ENCODE data around the gene WWC1. TPM values are rescaled to one million over a fixed set of nuclear protein-coding genes. Genes with fewer than 3 reads are reported as not detected.

The WWC1 gene
- total and polyA plus RNA-seq, 4 donors, result 12.9 to 47.1 (median 29.4) TPM

DNA sequence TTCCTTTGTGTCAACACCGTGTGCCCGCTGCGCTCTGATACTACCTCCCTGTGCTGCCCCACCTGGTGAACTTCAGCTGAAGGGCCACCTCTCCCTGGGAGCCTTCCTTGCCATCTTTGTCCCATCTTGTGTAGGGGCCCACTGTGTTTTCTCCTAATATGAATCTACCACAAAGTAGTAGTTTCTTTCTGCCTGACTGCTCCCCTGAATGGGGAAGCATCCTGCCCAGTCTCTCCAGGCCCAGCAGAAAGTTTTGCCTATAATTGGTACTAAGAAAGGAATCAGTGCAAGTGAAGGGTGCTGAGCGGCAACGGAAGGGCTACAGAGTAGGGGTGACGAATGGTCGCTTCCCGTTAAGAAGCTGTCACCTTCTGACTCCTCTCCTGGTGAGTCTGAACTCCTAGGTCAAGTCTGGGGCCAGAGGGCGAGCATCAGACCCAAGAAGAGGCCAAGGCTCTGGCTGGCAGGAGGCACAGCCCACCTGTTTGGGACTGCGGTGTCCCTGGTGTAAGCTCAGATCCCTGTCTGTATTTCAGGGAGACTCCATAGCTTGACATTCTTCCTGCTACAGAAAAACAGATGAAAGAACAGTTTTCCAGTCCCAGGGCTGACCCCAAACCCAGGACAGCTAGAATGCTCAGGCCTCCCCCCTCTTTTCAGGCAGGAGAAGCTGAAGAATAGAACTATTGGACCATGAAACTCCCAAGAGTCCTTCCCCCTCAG lies 24.1 kb downstream of the WWC1 start:
- DNase-seq (ENCODE audit: low read depth in 4 of 6, low spot score in 6 of 6), result peak in 2 of 6 donors; percentile 45 to 53
- Histone ChIP-seq H3K4me1 (ENCODE audit: control insufficient read depth, insufficient read depth, low read length) (peaks cover 36% of the 10 kb centered on the region), H3K4me3 (ENCODE audit: low read depth, low read length) (no peak overlapping the region), H3K9me3 (ENCODE audit: control insufficient read depth, insufficient read depth, low read length) (no peaks in the 10 kb centered on the region), H3K27ac (ENCODE audit: low read depth, low read length) (peak overlapping the region; percentile 45), H3K36me3 (ENCODE audit: control insufficient read depth, insufficient read depth, low read length) (no peaks in the 10 kb centered on the region), H3K27me3 (ENCODE audit: control insufficient read depth, insufficient read depth, low read length) (no peaks in the 10 kb centered on the region)
- WGBS (ENCODE audit: insufficient coverage), result 59% methylated on average over 9 of the region's 10 CpGs

DNA sequence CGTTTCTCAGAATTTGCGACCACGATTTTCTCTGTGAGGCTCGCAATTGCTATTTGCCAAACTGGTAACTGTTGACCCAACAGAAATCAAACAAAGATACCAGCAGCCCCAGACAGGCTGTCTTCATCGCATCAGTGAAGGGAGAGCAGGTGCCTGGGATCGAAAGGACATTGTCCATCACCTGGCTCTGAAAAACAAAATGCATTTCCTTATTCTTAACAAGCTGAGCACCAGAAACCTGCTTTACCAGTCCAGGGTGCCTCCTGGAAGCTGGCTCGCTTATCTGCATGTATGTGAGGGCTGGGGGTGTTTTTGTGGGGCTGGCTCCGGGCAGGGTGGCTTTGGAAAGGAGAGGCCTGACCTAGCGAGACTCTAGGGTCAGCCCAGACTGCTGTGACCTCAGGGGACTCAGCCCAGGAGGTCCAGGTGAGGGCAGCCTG lies 24.7 kb downstream of the WWC1 start:
- Histone ChIP-seq H3K27ac (ENCODE audit: low read depth, low read length) (peak overlapping the region; percentile 63), H3K4me3 (ENCODE audit: low read depth, low read length) (no peak overlapping the region), H3K9me3 (ENCODE audit: control insufficient read depth, insufficient read depth, low read length) (no peaks in the 10 kb centered on the region), H3K4me1 (ENCODE audit: control insufficient read depth, insufficient read depth, low read length) (peaks cover 37% of the 10 kb centered on the region), H3K27me3 (ENCODE audit: control insufficient read depth, insufficient read depth, low read length) (no peaks in the 10 kb centered on the region), H3K36me3 (ENCODE audit: control insufficient read depth, insufficient read depth, low read length) (no peaks in the 10 kb centered on the region)
- WGBS (ENCODE audit: insufficient coverage), result 50% methylated on average over 8 of the region's 9 CpGs
- no peak for DNase-seq (ENCODE audit: low read depth in 4 of 6, low spot score in 6 of 6)

- Histone ChIP-seq H3K27ac (ENCODE audit: low read depth, low read length) (peak overlapping the region; percentile 25), H3K36me3 (ENCODE audit: control insufficient read depth, insufficient read depth, low read length) (no peaks in the 10 kb centered on the region), H3K27me3 (ENCODE audit: control insufficient read depth, insufficient read depth, low read length) (no peaks in the 10 kb centered on the region), H3K4me3 (ENCODE audit: low read depth, low read length) (no peak overlapping the region), H3K4me1 (ENCODE audit: control insufficient read depth, insufficient read depth, low read length) (peaks cover 37% of the 10 kb centered on the region), H3K9me3 (ENCODE audit: control insufficient read depth, insufficient read depth, low read length) (no peaks in the 10 kb centered on the region)
- WGBS (ENCODE audit: insufficient coverage), result 30% methylated on average over 6 of the region's 8 CpGs
- peak in 2 of 6 donors; percentile 70 to 73 for DNase-seq (ENCODE audit: low read depth in 4 of 6, low spot score in 6 of 6)
Observed at GRCh38 chr5:168317096-168317520, 25.7 kb downstream of the WWC1 start.

GRCh38 chr5:168317521-168318147 lies 26.2 kb downstream of the WWC1 start:
- Histone ChIP-seq H3K4me3 (ENCODE audit: low read depth, low read length) (no peak overlapping the region), H3K27me3 (ENCODE audit: control insufficient read depth, insufficient read depth, low read length) (no peaks in the 10 kb centered on the region), H3K27ac (ENCODE audit: low read depth, low read length) (peak overlapping the region; percentile 25), H3K9me3 (ENCODE audit: control insufficient read depth, insufficient read depth, low read length) (no peaks in the 10 kb centered on the region), H3K4me1 (ENCODE audit: control insufficient read depth, insufficient read depth, low read length) (peaks cover 37% of the 10 kb centered on the region), H3K36me3 (ENCODE audit: control insufficient read depth, insufficient read depth, low read length) (no peaks in the 10 kb centered on the region)
- DNase-seq (ENCODE audit: low read depth in 4 of 6, low spot score in 6 of 6), result peak in 2 of 6 donors; percentile 46 to 61
- WGBS (ENCODE audit: insufficient coverage), result 38% methylated on average over 3 of the region's 4 CpGs

DNA sequence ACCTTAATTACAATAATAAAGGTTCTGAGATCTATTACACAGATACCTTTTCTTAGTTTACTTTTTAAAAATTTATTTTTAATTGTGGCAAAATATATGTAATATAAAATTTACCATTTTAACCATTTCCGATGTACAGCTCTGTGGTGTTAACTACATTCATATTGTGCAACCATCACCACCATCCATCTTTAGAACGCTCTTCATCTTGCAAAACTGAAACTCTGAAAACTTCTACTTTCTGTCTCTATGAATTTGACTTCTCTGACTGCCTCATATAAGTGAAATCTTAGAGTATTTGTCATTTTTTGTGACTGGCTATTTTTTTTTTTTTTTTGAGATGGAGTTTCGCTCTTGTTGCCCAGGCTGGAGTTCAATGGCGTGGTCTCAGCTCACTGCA lies 26.8 kb downstream of the WWC1 start:
- Histone ChIP-seq H3K27me3 (ENCODE audit: control insufficient read depth, insufficient read depth, low read length) (no peaks in the 10 kb centered on the region), H3K4me1 (ENCODE audit: control insufficient read depth, insufficient read depth, low read length) (peaks cover 37% of the 10 kb centered on the region), H3K4me3 (ENCODE audit: low read depth, low read length) (no peak overlapping the region), H3K27ac (ENCODE audit: low read depth, low read length) (no peak overlapping the region), H3K9me3 (ENCODE audit: control insufficient read depth, insufficient read depth, low read length) (no peaks in the 10 kb centered on the region), H3K36me3 (ENCODE audit: control insufficient read depth, insufficient read depth, low read length) (no peaks in the 10 kb centered on the region)
- no CpG with 5 or more reads among the region's 4 CpGs for WGBS (ENCODE audit: insufficient coverage)
- DNase-seq (ENCODE audit: low read depth in 4 of 6, low spot score in 6 of 6), result no peak

DNA sequence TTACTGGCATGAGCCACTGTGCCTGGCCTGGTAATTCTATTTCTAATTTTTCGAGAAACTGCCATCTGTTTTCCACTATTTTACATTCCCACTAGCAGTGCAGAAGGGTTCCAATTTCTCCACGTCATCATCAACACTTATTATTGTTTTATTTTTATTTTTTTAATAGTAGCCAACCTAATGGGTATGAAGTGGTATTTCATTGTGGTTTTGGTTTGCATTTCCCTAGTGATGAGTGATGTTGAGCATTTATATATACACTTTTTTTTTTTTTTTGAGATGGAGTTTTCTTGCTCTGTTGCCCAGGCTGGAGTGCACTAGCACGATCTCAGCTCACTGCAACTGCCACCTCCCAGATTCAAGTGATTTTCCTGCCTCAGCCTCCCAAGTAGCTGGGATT lies 28.3 kb downstream of the WWC1 start:
- WGBS (ENCODE audit: insufficient coverage), result 80% methylated on average over 1 of the region's 3 CpGs
- Histone ChIP-seq H3K4me3 (ENCODE audit: low read depth, low read length) (no peak overlapping the region), H3K9me3 (ENCODE audit: control insufficient read depth, insufficient read depth, low read length) (no peaks in the 10 kb centered on the region)

GRCh38 chr5:168320805-168321204 lies 29.4 kb downstream of the WWC1 start:
- DNase-seq (ENCODE audit: low read depth in 4 of 6, low spot score in 6 of 6), result peak in 1 of 6 donors; percentile 42
- WGBS (ENCODE audit: insufficient coverage), result 69% methylated on average over 8 of the region's 9 CpGs
- Histone ChIP-seq H3K4me1 (ENCODE audit: control insufficient read depth, insufficient read depth, low read length) (peaks cover 24% of the 10 kb centered on the region), H3K27ac (ENCODE audit: low read depth, low read length) (no peak overlapping the region), H3K9me3 (ENCODE audit: control insufficient read depth, insufficient read depth, low read length) (no peaks in the 10 kb centered on the region), H3K27me3 (ENCODE audit: control insufficient read depth, insufficient read depth, low read length) (no peaks in the 10 kb centered on the region), H3K4me3 (ENCODE audit: low read depth, low read length) (no peak overlapping the region), H3K36me3 (ENCODE audit: control insufficient read depth, insufficient read depth, low read length) (no peaks in the 10 kb centered on the region)

More for the DNA sequence above, 28.3 kb downstream of the WWC1 start:
- no peaks in the 10 kb centered on the region for H3K36me3 ChIP-seq (ENCODE audit: control insufficient read depth, insufficient read depth, low read length)
- DNase-seq (ENCODE audit: low read depth in 4 of 6, low spot score in 6 of 6), result no peak
- peaks cover 29% of the 10 kb centered on the region for H3K4me1 ChIP-seq (ENCODE audit: control insufficient read depth, insufficient read depth, low read length)
- H3K27ac ChIP-seq (ENCODE audit: low read depth, low read length), result no peak overlapping the region
- H3K27me3 ChIP-seq (ENCODE audit: control insufficient read depth, insufficient read depth, low read length), result no peaks in the 10 kb centered on the region

DNA sequence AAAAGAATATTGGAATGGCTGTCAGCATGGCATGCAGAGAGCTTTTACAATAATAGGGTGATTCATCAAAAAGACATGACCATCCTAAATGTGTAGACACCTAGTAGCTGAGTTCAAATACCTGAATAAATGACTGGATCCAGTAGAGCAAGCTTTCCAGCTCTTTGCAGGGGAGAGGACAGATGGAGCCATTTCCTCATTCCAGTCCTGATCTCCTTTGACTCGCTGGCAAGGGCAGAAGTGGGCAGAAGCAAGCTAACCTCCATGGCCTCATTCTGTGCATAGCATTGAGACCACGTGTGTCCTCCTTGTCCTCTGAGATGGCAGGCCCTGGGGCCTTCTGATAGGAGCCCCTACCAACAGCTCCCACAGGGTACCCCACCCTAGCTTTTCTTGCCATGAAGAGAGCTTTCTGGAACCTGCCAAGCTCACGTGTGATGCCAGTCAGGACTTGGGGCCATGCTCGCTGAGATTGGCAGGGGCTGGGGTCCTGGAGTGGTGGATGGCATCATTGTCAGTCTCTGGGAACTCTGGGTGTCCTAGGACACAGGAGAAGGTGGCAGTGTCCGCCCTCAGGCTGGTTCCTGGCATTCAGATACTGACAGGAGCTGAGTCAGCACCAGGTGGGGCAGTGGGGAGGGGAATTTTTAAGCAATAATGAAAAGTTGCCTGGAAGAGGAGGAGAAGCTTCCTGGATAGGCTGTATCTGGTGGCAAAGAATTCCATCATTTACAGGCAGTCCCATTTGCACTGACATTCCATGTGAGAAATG lies 33.6 kb downstream of the WWC1 start:
- H3K4me3 ChIP-seq (ENCODE audit: low read depth, low read length), result no peak overlapping the region

GRCh38 chr5:168327019-168327421 lies 35.6 kb downstream of the WWC1 start:
- Histone ChIP-seq H3K9me3 (ENCODE audit: control insufficient read depth, insufficient read depth, low read length) (no peaks in the 10 kb centered on the region), H3K27ac (ENCODE audit: low read depth, low read length) (no peak overlapping the region), H3K4me1 (ENCODE audit: control insufficient read depth, insufficient read depth, low read length) (peaks cover 4% of the 10 kb centered on the region), H3K27me3 (ENCODE audit: control insufficient read depth, insufficient read depth, low read length) (no peaks in the 10 kb centered on the region), H3K4me3 (ENCODE audit: low read depth, low read length) (no peak overlapping the region), H3K36me3 (ENCODE audit: control insufficient read depth, insufficient read depth, low read length) (no peaks in the 10 kb centered on the region)
- DNase-seq (ENCODE audit: low read depth in 4 of 6, low spot score in 6 of 6), result no peak
- WGBS (ENCODE audit: insufficient coverage), result 95% methylated on average over 2 of the region's 3 CpGs

More for the DNA sequence above, 33.6 kb downstream of the WWC1 start:
- Histone ChIP-seq H3K27me3 (ENCODE audit: control insufficient read depth, insufficient read depth, low read length) (no peaks in the 10 kb centered on the region), H3K36me3 (ENCODE audit: control insufficient read depth, insufficient read depth, low read length) (no peaks in the 10 kb centered on the region), H3K27ac (ENCODE audit: low read depth, low read length) (no peak overlapping the region), H3K4me1 (ENCODE audit: control insufficient read depth, insufficient read depth, low read length) (peaks cover 10% of the 10 kb centered on the region), H3K9me3 (ENCODE audit: control insufficient read depth, insufficient read depth, low read length) (no peaks in the 10 kb centered on the region)
- no peak for DNase-seq (ENCODE audit: low read depth in 4 of 6, low spot score in 6 of 6)
- 90% methylated on average over 4 of the region's 5 CpGs for WGBS (ENCODE audit: insufficient coverage)

Measured in spinal cord (tissue), 10 donors.